HFF-Myc (cell line): ENCODE results near the gene SCMH1.
"Not testable (repeated sequence)": the region's sequence is repeated elsewhere in the genome, so short reads cannot be mapped to it uniquely, and the experiment has no call there.

Source experiments
- DNase-seq: peaks from one replicate; pipeline ENCODE4 v3.0.0-alpha.2; 2011; ENCODE audit warnings: low read depth; ENCODE audit errors: extremely low read depth
- H3K4me3 ChIP-seq: replicated peaks from 2 replicates; pipeline ENCODE4 v1.5.1; 2011; ENCODE audit warnings: low read depth, mild to moderate bottlenecking, control low read depth, low read length
- CTCF ChIP-seq: IDR thresholded peaks from 2 replicates; pipeline ENCODE4 v1.5.1; 2012; ENCODE audit warnings: mild to moderate bottlenecking, low read depth, low read length, control low read depth; ENCODE audit errors: missing control alignments

The SCMH1 gene

GRCh38 chr1:41217441-41217840 is 24.7 kb downstream of the SCMH1 start:
- no peak for DNase-seq
- no peak overlapping the region for H3K4me3 ChIP-seq
- TF ChIP-seq CTCF: no peak

- DNase-seq: no peak
- TF ChIP-seq CTCF: no peak
- no peak overlapping the region for H3K4me3 ChIP-seq
These were observed 26.5 kb downstream of the SCMH1 start for GRCh38 chr1:41215623-41216022.

GRCh38 chr1:41213341-41213740 is 28.8 kb downstream of the SCMH1 start:
- no peak for TF ChIP-seq CTCF
- no peak for DNase-seq

GRCh38 chr1:41211608-41212007 is 30.5 kb downstream of the SCMH1 start:
- DNase-seq, H3K4me3 ChIP-seq: not testable (repeated sequence)

More at GRCh38 chr1:41213341-41213740, 28.8 kb downstream of the SCMH1 start:
- no peak overlapping the region for H3K4me3 ChIP-seq

- not testable (repeated sequence) for DNase-seq, H3K4me3 ChIP-seq
These were observed 35.1 kb downstream of the SCMH1 start for GRCh38 chr1:41207053-41207452.

- DNase-seq: no peak
- TF ChIP-seq CTCF: no peak
- H3K4me3 ChIP-seq: no peak overlapping the region
These were observed 41.4 kb downstream of the SCMH1 start for GRCh38 chr1:41200728-41201127.

- no peak for DNase-seq
- no peak overlapping the region for H3K4me3 ChIP-seq
- TF ChIP-seq CTCF: no peak
These were observed 42.7 kb downstream of the SCMH1 start for GRCh38 chr1:41199375-41199774.

- H3K4me3 ChIP-seq: no peak overlapping the region
- no peak for TF ChIP-seq CTCF
- no peak for DNase-seq
These were observed 49.5 kb downstream of the SCMH1 start for GRCh38 chr1:41192456-41193178.
